Heart left ventricle (tissue), 16 donors: ENCODE results near the gene TRIM52. TPM values are rescaled to one million over a fixed set of nuclear protein-coding genes. Genes with fewer than 3 reads are reported as not detected.
A peak's percentile ranks its signal among the peaks of the same experiment; 100 is the strongest.
"Not testable (repeated sequence)": the region's sequence is repeated elsewhere in the genome, so short reads cannot be mapped to it uniquely, and the experiment has no call there.

Experiments
- ATAC-seq, 4 donors: fragments of 200-7000 bp; cut with Tn5 transposase; one replicate each; pipeline ENCODE4 v1.9.1; 2020 to 2022; ENCODE audit warnings: moderate library complexity in 4 of 4, mild to moderate bottlenecking in 3 of 4, moderate number of reproducible peaks in 1 of 4
- DNase-seq, 5 donors: peaks; one replicate each; pipeline ENCODE4 v3.0.0-alpha.2; 2020
- H3K27ac ChIP-seq, 12 donors: fragments of 200-600 bp; sonication (generic) in 4 of 12; one replicate each; pipeline versions ENCODE4 v1.5.0 to v1.8.0; 2016 to 2022; ENCODE audit warnings: mild to moderate bottlenecking in 2 of 12
- H3K27me3 ChIP-seq, 9 donors: fragments of 200-600 bp; sonication (generic) in 2 of 9; one replicate each; pipeline versions ENCODE4 v1.5.1 to v1.8.0; 2016 to 2022; ENCODE audit warnings: mild to moderate bottlenecking in 3 of 9
- H3K36me3 ChIP-seq, 9 donors: fragments of 200-600 bp; sonication (generic) in 2 of 9; one replicate each; pipeline versions ENCODE4 v1.5.0 to v1.8.0; 2018 to 2022; ENCODE audit warnings: mild to moderate bottlenecking in 2 of 9
- H3K4me1 ChIP-seq, 12 donors: fragments of 200-600 bp; sonication (generic) in 4 of 12; one replicate each; pipeline versions ENCODE4 v1.5.0 to v1.8.0; 2016 to 2022; ENCODE audit warnings: mild to moderate bottlenecking in 3 of 12
- H3K4me3 ChIP-seq, 12 donors: fragments of 200-600 bp; sonication (generic) in 4 of 12; one replicate each; pipeline versions ENCODE4 v1.5.0 to v1.8.0; 2017 to 2022; ENCODE audit warnings: mild to moderate bottlenecking in 9 of 12, moderate library complexity in 4 of 12
- H3K9me3 ChIP-seq, 12 donors: fragments of 200-600 bp; sonication (generic) in 4 of 12; one replicate each; pipeline versions ENCODE4 v1.5.0 to v1.8.0; 2016 to 2022; ENCODE audit warnings: mild to moderate bottlenecking in 1 of 12
- CTCF ChIP-seq, 12 donors: fragments of 200-600 bp; sonication (generic) in 4 of 12; IDR thresholded peaks; one replicate each; pipeline versions ENCODE4 v1.5.0 to v1.8.0; 2018 to 2022; ENCODE audit warnings: antibody characterized with exemption in 12 of 12, mild to moderate bottlenecking in 5 of 12
- POLR2A ChIP-seq, 2 donors: fragments of 450-650 bp; IDR thresholded peaks; one replicate each; pipeline ENCODE4 v1.6.1; 2017; ENCODE audit warnings: antibody characterized with exemption in 2 of 2, mild to moderate bottlenecking in 2 of 2, moderate library complexity in 2 of 2
- WGBS, 4 donors: extraction: QIAGEN DNeasy Blood & Tissue Kit in 2 of 4; methylation state at CpG; one replicate each; pipeline versions ENCODE4 v1.1.5 to v1.1.7; 2013 to 2018; 5-methylcytosine and 5-hydroxymethylcytosine counted together
- intact Hi-C, 10 donors: fragments of 100-400 bp; cut with DNase I; formaldehyde crosslinking; loops; one replicate each; pipeline versions ENCODE4 v1.11.1 to v1.14.2; 2022
- polyA plus RNA-seq, 2 donors: library from polyadenylated mRNA; stranded (reverse); fragments of 200-250 nt; gene quantifications; one replicate each; pipeline ENCODE4 v1.2.3, GENCODE V29; 2013
- total RNA-seq, 9 donors: library from RNA; depleted of rRNA in 2 of 9; stranded (reverse); fragments of >200 nt in 2 of 9; fragmentation: NEBNext Ultra II Directional in 3 of 9; extraction: Animal tissue kit (Norgen Biotek cat#: 25700) in 3 of 9; gene quantifications; one replicate each; pipeline versions ENCODE4 v1.1.0 to v1.2.4, GENCODE V29; 2016 to 2023
- donor health status: ischemic (EF 13 %, LVEDD 7.1; RV severe dilation, severe dysfunction).
- donor health status: healthy with polysubstance abuse.
- donor health status: DM: no; HTN: yes; CAD: no.
- donor health status: DM: no; HTN: no; CAD: no.
- donor health status: ischemic (EF 25% LVEDD 6.9; RV normal size, moderate dysfunction).
- donor health status: ischemic (EF 25% LVEDD 5.7; RV mildly dilated, moderate dysfunction).
- donor health status: healthy.
- donor health status: DM: yes; HTN: yes; CAD: no.
- donor health status: ischemic (EF 35%, LVEDD 5.7; RV mildly dilated, moderate dysfunction).
- donor health status: nonischemic (EF 11% LVEDD 7.7; RV severe dilation, severe dysfunction).
- donor health status: DM: yes; HTN: yes; CAD: no.
- donor health status: PGD.
- donor health status: ischemic (EF 29% LVEDD 5.4; RV normal size, mild dysfunction).
- donor health status: nonischemic (EF 23%, LVEDD 6.1; RV moderate dilation, normal function).

The TRIM52 gene
- total and polyA plus RNA-seq, 11 donors = 5.6 to 12.8 (median 7.6) TPM

DNA sequence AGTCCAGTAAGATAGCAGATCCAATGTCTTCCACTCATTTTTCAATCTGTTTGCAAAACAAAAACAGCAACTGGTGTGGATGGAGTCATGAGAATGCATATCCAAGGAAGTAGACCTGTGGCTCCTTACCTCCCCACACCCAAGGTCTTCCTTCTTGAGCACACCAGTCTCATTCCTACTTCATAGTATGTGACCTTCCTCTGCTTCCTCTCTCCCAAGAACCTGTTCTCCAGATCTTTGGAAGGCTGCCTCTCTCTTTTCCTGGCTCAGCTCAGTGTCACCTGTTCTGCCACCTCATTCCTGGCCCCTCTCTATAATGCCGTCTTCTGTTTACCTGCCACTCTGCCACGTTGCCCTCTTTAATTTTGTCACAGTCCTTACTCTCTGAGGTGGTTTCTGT is 48.0 kb downstream of the TRIM52 start:
- WGBS, 4 donors = 42 to 65% (median 54%) methylated on average over 2 of the region's 2 CpGs
- Histone ChIP-seq H3K9me3 (no peaks in the 10 kb centered on the region), H3K4me3 (no peak overlapping the region), H3K36me3 (no peaks in the 10 kb centered on the region), H3K27me3 (no peaks in the 10 kb centered on the region), H3K4me1 (peaks cover 0 to 35% (median 15%) of the 10 kb centered on the region in 12 donors), H3K27ac (peak overlapping the region in 10 of 12 donors; percentile 1 to 74 (median 46))
- DNase-seq (no peak), ATAC-seq (no peak)
- no peak for TF ChIP-seq POLR2A (IDR thresholded peaks at IDR 0.05)
- TF ChIP-seq CTCF (IDR thresholded peaks at IDR 0.05) = no peak
- intact Hi-C loops = no loop called here

DNA sequence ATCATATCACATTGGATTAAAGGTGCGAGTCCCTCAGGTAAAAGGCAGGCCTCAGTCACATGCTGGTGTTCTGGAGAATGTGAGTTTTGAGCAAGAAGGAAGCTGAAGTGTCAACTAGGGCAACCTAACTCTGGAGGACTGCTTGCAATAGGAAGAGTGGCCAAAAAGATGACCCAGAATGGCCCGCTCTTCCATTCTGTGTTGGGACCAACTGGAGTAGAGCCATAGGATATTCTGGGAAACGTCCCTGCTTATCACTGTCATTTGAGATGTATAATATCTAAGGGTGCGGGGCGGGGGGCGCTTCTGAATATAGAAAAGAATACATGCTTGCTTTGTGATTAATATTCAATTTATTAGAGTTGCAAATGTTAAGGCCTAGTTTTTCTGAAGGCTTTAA is 48.9 kb downstream of the TRIM52 start:
- H3K27ac ChIP-seq = peak overlapping the region in 8 of 12 donors; percentile 36 to 74 (median 52)
- H3K4me3 ChIP-seq = no peak overlapping the region
- peaks cover 0 to 29% (median 15%) of the 10 kb centered on the region in 12 donors for H3K4me1 ChIP-seq
- no peaks in the 10 kb centered on the region for H3K36me3 ChIP-seq
- WGBS, 4 donors = 50 to 66% (median 60%) methylated on average over 6 of the region's 6 CpGs
- TF ChIP-seq CTCF (IDR thresholded peaks at IDR 0.05) = no peak
- intact Hi-C loops = no loop called here
- H3K9me3 ChIP-seq = no peaks in the 10 kb centered on the region
- DNase-seq = no peak
- H3K27me3 ChIP-seq = no peaks in the 10 kb centered on the region
- ATAC-seq = peak; percentile 27 to 60 (median 44)

DNA sequence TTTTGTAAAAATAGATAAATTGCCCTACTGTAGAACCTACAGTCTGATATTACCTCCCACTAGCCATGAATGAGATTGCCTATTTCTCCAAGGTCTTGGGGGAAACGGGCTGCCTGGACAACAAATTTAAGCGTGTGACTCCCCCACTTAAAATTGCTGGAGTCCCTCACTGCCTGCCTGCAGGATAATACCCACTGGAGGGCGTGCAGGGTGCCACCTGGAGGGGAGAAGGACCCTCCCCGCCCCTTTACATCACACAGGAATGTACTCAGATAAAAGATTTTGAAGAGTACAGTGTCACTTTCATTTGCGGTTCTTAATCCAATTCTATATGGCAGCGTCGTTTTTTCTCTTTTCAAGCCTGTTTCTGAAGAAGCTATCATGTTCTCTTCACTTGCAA is 49.7 kb downstream of the TRIM52 start:
- H3K27ac ChIP-seq = peak overlapping the region in 1 of 12 donors; percentile 25
- peaks cover under 1 to 28% (median 16%) of the 10 kb centered on the region in 12 donors for H3K4me1 ChIP-seq
- no peak overlapping the region for H3K4me3 ChIP-seq
- 42 to 50% (median 46%) methylated on average over 7 of the region's 7 CpGs for WGBS, 4 donors
- no peaks in the 10 kb centered on the region for H3K27me3 ChIP-seq
- no peak for TF ChIP-seq CTCF (IDR thresholded peaks at IDR 0.05)
- no peak for TF ChIP-seq POLR2A (IDR thresholded peaks at IDR 0.05)
- ATAC-seq (no peak), DNase-seq (no peak)
- no peaks in the 10 kb centered on the region for H3K36me3 ChIP-seq
- intact Hi-C loops = no loop called here
- H3K9me3 ChIP-seq = no peaks in the 10 kb centered on the region

- DNase-seq, H3K27ac ChIP-seq, H3K9me3 ChIP-seq, intact Hi-C loops, H3K27me3 ChIP-seq, ATAC-seq, H3K4me3 ChIP-seq, H3K36me3 ChIP-seq: not testable (repeated sequence)
- 76 to 86% (median 84%) methylated on average over 17 of the region's 17 CpGs for WGBS, 4 donors
- H3K4me1 ChIP-seq = peaks cover 4 to 29% (median 21%) of the 10 kb centered on the region in 12 donors
Observed at GRCh38 chr5:181210698-181211097, 50.2 kb downstream of the TRIM52 start.

DNA sequence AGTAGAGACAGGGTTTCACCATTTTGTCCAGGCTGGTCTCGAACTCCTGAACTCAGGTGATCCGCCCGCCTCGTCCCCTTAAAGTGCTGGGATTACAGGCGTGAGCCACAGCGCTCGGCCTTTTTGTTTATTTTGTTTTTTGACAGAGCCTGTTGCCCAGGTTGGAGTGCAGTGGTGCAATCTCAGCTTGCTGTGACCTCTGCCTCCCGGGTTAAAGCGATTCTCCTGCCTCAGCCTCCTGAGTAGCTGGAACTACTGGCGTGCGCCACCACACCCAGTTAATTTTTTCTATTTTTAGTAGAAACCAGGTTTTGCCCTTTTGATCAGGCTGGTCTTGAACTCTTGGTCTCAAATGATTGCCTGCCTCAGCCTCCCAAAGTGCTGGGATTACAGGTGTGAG is 50.8 kb downstream of the TRIM52 start:
- H3K27me3 ChIP-seq, H3K36me3 ChIP-seq, H3K27ac ChIP-seq, ATAC-seq, intact Hi-C loops, H3K4me3 ChIP-seq, DNase-seq, H3K9me3 ChIP-seq: not testable (repeated sequence)
- 81 to 90% (median 86%) methylated on average over 11 of the region's 11 CpGs for WGBS, 4 donors
- H3K4me1 ChIP-seq = peaks cover 4 to 34% (median 22%) of the 10 kb centered on the region in 12 donors

DNA sequence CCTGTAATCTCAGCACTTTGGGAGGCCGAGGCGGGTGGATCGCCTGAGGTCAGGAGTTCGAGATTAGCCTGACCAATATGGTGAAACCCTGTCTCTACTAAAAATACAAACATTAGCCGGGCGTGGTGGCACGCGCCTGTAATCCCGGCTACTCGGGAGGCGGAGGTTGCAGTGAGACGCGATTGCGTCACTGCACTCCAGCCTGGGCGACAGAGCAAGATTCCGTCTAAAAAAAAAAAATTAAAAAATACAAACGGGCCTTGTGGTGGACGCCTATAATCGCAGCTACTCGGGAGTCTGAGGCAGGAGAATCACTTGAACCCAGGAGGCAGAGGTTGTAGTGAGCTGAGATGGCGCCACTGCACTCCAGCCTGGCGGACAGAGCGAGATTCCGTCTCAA is 51.9 kb downstream of the TRIM52 start:
- not testable (repeated sequence) for H3K27me3 ChIP-seq, ATAC-seq, H3K9me3 ChIP-seq, DNase-seq, H3K4me3 ChIP-seq, H3K27ac ChIP-seq, H3K36me3 ChIP-seq
- intact Hi-C loops = loop anchor here in 1 of 10 donors (5.0 kb wide), 1 partner anchor 33 kb away; the partner anchor contains the start of gene RACK1
- peaks cover 4 to 43% (median 23%) of the 10 kb centered on the region in 12 donors for H3K4me1 ChIP-seq
- 86 to 91% (median 89%) methylated on average over 24 of the region's 24 CpGs for WGBS, 4 donors
